ENCODE measurements around the gene SPATC1L.

DNA sequence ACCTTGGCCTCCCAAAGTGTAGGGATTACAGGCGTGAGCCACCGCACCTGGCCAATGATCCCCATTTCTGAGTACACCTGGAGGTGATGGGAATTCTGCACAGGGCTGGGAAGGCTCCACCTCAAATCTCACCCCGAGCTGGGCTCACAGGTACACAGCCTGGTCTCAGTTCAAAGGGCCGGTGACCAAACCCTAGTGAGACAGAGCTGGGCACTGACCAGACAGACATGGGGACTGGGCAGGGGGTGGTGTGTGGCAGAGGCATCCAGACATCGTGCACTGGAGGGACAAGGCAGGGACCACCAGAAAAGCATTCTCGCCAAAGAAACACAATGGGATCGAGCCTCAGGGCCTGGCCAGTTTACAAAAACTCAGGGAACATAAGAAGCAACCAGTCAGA, 27.1 kb upstream of the SPATC1L start:
- TF ChIP-seq, protein P1, sequence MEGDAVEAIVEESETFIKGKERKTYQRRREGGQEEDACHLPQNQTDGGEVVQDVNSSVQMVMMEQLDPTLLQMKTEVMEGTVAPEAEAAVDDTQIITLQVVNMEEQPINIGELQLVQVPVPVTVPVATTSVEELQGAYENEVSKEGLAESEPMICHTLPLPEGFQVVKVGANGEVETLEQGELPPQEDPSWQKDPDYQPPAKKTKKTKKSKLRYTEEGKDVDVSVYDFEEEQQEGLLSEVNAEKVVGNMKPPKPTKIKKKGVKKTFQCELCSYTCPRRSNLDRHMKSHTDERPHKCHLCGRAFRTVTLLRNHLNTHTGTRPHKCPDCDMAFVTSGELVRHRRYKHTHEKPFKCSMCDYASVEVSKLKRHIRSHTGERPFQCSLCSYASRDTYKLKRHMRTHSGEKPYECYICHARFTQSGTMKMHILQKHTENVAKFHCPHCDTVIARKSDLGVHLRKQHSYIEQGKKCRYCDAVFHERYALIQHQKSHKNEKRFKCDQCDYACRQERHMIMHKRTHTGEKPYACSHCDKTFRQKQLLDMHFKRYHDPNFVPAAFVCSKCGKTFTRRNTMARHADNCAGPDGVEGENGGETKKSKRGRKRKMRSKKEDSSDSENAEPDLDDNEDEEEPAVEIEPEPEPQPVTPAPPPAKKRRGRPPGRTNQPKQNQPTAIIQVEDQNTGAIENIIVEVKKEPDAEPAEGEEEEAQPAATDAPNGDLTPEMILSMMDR (IDR thresholded peaks at IDR 0.05): no peak
- TF ChIP-seq EZH2 (IDR thresholded peaks at IDR 0.05; ENCODE audit: borderline replicate concordance, insufficient read depth, low read depth, low read length, poor library complexity, severe bottlenecking): no peak

All from B cell (primary cell).